CD4-positive, alpha-beta T cell treated with Interferon alpha-2 for 1 hour (primary cell): ENCODE results near the gene CYP1A2.

Experiments
- DNase-seq, 2 donors: peaks; one replicate each; pipeline ENCODE4 v3.0.0-alpha.2; 2020 to 2022

The CYP1A2 gene

GRCh38 chr15:74790080-74790916, 41.7 kb downstream of the CYP1A2 start:
- DNase-seq, result no peak

- DNase-seq, result no peak
These were observed 42.4 kb downstream of the CYP1A2 start for GRCh38 chr15:74791007-74791406.

- DNase-seq, result no peak
These were observed 43.0 kb downstream of the CYP1A2 start for GRCh38 chr15:74791667-74792066.

- DNase-seq, result no peak
These were observed 43.8 kb downstream of the CYP1A2 start for GRCh38 chr15:74792227-74793016.

GRCh38 chr15:74793135-74794028, 44.7 kb downstream of the CYP1A2 start:
- peak; percentile 71 to 81 for DNase-seq

GRCh38 chr15:74794248-74794969, 45.8 kb downstream of the CYP1A2 start:
- no peak for DNase-seq

- no peak for DNase-seq
These were observed 46.3 kb downstream of the CYP1A2 start for GRCh38 chr15:74794970-74795349.

GRCh38 chr15:74795966-74796625, 47.5 kb downstream of the CYP1A2 start:
- DNase-seq, result no peak

GRCh38 chr15:74798388-74799254, 50.0 kb downstream of the CYP1A2 start:
- DNase-seq, result no peak

- DNase-seq, result peak in 1 of 2 donors; percentile 49
These were observed 50.7 kb downstream of the CYP1A2 start for GRCh38 chr15:74799255-74799855.

GRCh38 chr15:74799856-74800558, 51.4 kb downstream of the CYP1A2 start:
- peak; percentile 90 to 93 for DNase-seq

- no peak for DNase-seq
These were observed 52.0 kb downstream of the CYP1A2 start for GRCh38 chr15:74800559-74801094.

- DNase-seq, result no peak
These were observed 52.8 kb downstream of the CYP1A2 start for GRCh38 chr15:74801311-74801997.

- DNase-seq, result no peak
These were observed 53.6 kb downstream of the CYP1A2 start for GRCh38 chr15:74802290-74802689.

- DNase-seq, result no peak
These were observed 54.3 kb downstream of the CYP1A2 start for GRCh38 chr15:74802862-74803447.

GRCh38 chr15:74804935-74805334, 56.3 kb downstream of the CYP1A2 start:
- DNase-seq, result no peak
